GM15510 (cell line): ENCODE results near the gene FMR1.

Experiments
- POLR2A ChIP-seq: IDR thresholded peaks from 3 replicates; pipeline ENCODE4 v1.6.1; 2011; ENCODE audit warnings: borderline replicate concordance; ENCODE audit not compliant: insufficient read length; ENCODE audit errors: extremely low read depth

The FMR1 gene

GRCh38 chrX:147910607-147911006 is 1.1 kb upstream of the FMR1 start:
- no peak for TF ChIP-seq POLR2A

GRCh38 chrX:147912093-147912801 is 528 bp downstream of the FMR1 start:
- no peak for TF ChIP-seq POLR2A

DNA sequence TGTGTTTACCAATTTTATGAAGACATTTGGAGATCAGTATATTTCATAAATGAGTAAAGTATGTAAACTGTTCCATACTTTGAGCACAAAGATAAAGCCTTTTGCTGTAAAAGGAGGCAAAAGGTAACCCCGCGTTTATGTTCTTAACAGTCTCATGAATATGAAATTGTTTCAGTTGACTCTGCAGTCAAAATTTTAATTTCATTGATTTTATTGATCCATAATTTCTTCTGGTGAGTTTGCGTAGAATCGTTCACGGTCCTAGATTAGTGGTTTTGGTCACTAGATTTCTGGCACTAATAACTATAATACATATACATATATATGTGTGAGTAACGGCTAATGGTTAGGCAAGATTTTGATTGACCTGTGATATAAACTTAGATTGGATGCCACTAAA is 1.9 kb downstream of the FMR1 start:
- TF ChIP-seq POLR2A: no peak

DNA sequence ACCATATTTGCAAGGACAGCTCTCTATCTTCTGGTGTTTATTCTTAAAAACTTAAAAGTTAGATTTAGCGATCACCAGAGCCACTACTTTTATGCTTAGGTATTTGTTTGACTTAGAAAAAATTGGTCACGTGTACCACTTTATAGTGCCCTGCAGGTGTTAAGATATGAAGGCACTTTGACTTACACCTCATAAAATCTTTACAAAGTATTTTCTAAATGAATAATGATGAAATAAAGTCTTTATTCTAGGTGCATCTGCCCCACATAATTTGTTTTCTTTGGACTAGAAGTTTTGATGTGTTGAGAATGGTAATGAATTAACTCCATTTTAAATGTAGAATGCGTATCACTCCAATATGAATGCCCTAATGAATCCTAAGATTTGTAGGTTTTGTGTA is 2.9 kb downstream of the FMR1 start:
- no peak for TF ChIP-seq POLR2A

- no peak for TF ChIP-seq POLR2A
Observed at GRCh38 chrX:147916375-147916968, 4.8 kb downstream of the FMR1 start.

DNA sequence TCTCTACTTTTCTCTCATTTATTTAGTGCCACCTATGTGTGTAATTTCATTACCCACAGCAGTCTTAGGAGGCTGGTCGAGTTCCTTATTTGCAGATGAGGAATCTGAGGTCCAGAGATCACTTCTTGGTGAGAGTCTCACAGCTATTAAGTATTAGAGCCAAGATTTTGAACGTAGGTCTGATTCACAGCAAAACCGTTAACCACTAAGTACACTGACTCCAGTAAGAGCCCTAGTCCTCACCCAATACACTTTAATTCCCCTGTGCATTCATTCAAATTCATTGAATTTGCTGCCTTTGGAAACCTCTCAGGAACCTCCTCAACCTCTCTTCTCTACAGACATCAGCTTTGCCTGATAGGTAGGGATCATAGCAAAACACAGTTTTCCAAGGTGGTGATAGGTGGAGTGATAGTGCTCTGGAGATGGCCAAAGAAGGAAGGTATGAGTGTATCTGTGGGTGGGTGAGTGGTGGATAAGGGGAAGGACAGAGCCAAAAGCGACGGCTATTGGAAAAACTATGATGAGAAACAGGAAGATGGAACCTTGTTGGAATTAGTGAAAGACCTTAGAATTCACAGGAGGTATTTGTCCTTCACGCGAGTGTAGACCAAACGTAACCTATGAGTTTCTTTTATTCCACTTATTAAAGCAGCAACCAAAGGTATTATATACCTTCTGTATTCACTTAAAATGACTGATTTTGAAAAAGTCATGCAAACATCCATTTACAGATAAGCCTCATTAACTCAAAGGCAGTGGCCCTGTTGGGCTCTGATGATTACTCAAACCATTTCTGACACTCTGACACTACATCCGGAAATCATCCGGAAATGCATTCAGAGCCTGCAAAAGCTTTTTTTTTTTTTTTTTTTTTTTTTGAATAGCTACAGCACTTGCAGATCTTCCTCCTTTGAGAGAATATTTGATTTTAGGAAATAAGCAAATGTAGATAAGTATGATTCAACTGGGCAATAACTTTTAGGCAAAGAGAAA is 6.3 kb downstream of the FMR1 start:
- TF ChIP-seq POLR2A: no peak

GRCh38 chrX:147920161-147920666 is 8.5 kb downstream of the FMR1 start:
- TF ChIP-seq POLR2A: no peak

- no peak for TF ChIP-seq POLR2A
Observed at GRCh38 chrX:147923605-147924004, 11.9 kb downstream of the FMR1 start.

GRCh38 chrX:147927256-147927655 is 15.5 kb downstream of the FMR1 start:
- TF ChIP-seq POLR2A: no peak

- no peak for TF ChIP-seq POLR2A
Observed at GRCh38 chrX:147933815-147934214, 22.1 kb downstream of the FMR1 start.

DNA sequence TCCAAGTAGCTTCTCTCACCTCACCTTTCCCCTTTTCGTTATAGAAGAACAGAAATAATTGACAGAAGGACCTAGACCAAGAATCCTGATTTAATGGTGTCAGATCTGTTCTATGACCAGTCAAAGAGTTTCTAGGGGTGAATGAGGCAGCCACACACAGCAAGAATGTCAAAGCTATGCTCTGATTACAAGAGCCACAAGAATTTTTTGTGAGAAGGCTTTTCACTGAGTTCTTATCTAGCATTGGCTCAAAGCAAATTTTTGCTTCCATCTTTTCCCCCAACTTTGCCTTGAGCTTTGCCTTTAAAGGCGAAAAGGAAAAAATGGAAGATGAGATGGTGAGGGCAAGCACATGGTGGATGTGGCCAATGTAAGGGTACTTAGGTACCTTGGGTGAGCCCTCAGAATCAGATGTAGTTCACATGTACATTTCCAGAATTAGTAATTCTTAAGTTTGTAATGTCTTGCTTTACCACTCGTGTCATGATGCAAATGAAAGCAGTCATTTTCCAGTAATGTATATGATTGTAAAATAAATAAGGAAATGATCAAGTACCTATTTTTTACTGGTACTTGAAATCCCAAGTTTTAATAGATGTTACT is 23.5 kb downstream of the FMR1 start:
- no peak for TF ChIP-seq POLR2A

DNA sequence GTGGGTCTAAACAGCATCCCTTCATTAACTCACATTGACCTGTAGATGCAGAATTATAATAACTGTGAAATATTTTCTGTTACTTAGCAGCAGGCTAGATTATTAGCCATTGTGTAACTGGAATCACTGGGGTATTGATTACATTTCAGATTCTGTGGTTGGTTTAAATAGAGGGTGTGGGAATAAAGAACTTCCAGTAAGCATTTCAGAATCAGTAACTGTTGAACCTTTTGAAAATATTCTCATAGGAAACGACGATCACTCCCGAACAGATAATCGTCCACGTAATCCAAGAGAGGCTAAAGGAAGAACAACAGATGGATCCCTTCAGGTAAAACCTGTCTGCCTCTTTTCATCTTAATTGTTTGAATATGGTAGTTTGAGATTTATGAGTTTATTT is 33.6 kb downstream of the FMR1 start:
- TF ChIP-seq POLR2A: no peak

GRCh38 chrX:147948531-147948930 is 36.8 kb downstream of the FMR1 start:
- TF ChIP-seq POLR2A: no peak

DNA sequence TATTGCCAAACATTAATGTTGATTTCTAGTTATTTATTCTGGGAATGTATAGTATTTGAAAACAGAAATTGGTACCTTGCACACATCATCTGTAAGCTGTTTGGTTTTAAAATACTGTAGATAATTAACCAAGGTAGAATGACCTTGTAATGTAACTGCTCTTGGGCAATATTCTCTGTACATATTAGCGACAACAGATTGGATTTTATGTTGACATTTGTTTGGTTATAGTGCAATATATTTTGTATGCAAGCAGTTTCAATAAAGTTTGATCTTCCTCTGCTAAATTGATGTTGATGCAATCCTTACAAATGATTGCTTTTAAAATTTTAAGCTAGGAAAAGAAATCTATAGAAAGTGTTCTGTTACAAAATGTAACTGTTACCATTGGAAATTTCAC is 38.6 kb downstream of the FMR1 start:
- no peak for TF ChIP-seq POLR2A

GRCh38 chrX:147953976-147954375 is 42.3 kb downstream of the FMR1 start:
- TF ChIP-seq POLR2A: no peak
